Vagina (tissue), 2 donors: ENCODE data around the gene CSF3.

ENCODE experiments used
- POLR2A ChIP-seq, 2 donors: fragments of 450-650 bp; IDR thresholded peaks; one replicate each; pipeline ENCODE4 v1.6.1; 2017; ENCODE audit warnings: antibody characterized with exemption in 2 of 2, mild to moderate bottlenecking in 2 of 2, moderate library complexity in 2 of 2
- POLR2AphosphoS5 ChIP-seq, 2 donors: sonication (generic); formaldehyde crosslinking; IDR thresholded peaks; one replicate each; pipeline ENCODE4 v1.9.0; 2017; ENCODE audit warnings: antibody characterized with exemption in 2 of 2, mild to moderate bottlenecking in 2 of 2, low read depth in 1 of 2; ENCODE audit not compliant: insufficient read depth in 1 of 2
- TF ChIP-seq, protein P1 (sequence below), 3 experiments: fragments of 450-650 bp in 2 of 3; fragments of 200-600 bp in 1 of 3; sonication (generic) in 1 of 3; IDR thresholded peaks; one replicate each; pipeline ENCODE4 v1.5.1; 2017 to 2019; ENCODE audit warnings: antibody characterized with exemption in 3 of 3, mild to moderate bottlenecking in 2 of 3, moderate library complexity in 2 of 3

DNA sequence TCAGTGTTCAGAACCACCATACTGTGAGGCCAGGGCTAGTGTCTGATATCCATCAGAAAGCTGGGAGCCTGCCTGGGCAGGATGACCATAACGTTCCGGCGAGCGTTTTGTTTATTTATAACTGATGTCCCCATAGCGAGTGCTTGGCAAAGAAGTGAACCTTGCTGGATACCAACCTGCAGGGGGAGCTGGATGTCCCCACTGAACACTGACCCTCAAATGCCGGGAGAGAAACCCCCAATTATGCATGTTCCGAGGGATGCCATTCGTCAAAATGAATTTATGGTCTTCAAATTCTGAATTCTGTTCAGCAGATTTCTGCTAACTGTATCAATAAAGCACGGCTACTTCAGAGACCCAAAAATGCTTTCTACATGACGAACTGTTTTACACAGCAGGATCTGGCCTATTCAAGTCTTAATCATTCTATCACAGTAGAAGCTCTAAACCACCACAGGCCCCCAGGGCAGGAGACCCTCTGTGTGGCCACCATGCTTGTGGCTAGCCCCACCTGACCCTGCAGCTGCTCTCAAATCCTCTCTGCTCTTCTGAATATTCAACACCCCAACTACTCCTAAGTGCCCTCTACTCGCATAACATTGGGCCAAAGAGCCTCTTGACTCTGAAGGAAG lies 23.8 kb downstream of the CSF3 start:
- TF ChIP-seq, protein P1, sequence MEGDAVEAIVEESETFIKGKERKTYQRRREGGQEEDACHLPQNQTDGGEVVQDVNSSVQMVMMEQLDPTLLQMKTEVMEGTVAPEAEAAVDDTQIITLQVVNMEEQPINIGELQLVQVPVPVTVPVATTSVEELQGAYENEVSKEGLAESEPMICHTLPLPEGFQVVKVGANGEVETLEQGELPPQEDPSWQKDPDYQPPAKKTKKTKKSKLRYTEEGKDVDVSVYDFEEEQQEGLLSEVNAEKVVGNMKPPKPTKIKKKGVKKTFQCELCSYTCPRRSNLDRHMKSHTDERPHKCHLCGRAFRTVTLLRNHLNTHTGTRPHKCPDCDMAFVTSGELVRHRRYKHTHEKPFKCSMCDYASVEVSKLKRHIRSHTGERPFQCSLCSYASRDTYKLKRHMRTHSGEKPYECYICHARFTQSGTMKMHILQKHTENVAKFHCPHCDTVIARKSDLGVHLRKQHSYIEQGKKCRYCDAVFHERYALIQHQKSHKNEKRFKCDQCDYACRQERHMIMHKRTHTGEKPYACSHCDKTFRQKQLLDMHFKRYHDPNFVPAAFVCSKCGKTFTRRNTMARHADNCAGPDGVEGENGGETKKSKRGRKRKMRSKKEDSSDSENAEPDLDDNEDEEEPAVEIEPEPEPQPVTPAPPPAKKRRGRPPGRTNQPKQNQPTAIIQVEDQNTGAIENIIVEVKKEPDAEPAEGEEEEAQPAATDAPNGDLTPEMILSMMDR (IDR thresholded peaks at IDR 0.05): peak in 2 of 3 experiments; percentile 70
- no peak for TF ChIP-seq POLR2A (IDR thresholded peaks at IDR 0.05)
- TF ChIP-seq POLR2AphosphoS5 (IDR thresholded peaks at IDR 0.05; ENCODE audit: insufficient read depth in 1 of 2, low read depth in 1 of 2): peak in 1 of 2 donors; percentile 82
